KOPT-K1 (cell line): Measurements from ENCODE around the gene MAD2L2.
A peak's percentile ranks its signal among the peaks of the same experiment; 100 is the strongest.

Source experiments
- H3K27ac ChIP-seq: fragments of 200-600 bp; sonication (generic); 2 replicates; pipeline ENCODE4 v1.5.1; 2016; ENCODE audit warnings: antibody characterized with exemption, mild to moderate bottlenecking, low read depth, low read length; ENCODE audit not compliant: poor library complexity, severe bottlenecking
- H3K36me3 ChIP-seq: fragments of 200-600 bp; sonication (generic); 2 replicates; pipeline ENCODE4 v1.5.1; 2017; ENCODE audit warnings: antibody characterized with exemption, mild to moderate bottlenecking, low read length, moderate library complexity; ENCODE audit not compliant: insufficient read depth
- H3K9me3 ChIP-seq: fragments of 200-600 bp; sonication (generic); 2 replicates; pipeline ENCODE4 v1.5.1; 2017; ENCODE audit warnings: antibody characterized with exemption, low read length, mild to moderate bottlenecking; ENCODE audit not compliant: insufficient read depth, poor library complexity, severe bottlenecking

MAD2L2 gene

DNA sequence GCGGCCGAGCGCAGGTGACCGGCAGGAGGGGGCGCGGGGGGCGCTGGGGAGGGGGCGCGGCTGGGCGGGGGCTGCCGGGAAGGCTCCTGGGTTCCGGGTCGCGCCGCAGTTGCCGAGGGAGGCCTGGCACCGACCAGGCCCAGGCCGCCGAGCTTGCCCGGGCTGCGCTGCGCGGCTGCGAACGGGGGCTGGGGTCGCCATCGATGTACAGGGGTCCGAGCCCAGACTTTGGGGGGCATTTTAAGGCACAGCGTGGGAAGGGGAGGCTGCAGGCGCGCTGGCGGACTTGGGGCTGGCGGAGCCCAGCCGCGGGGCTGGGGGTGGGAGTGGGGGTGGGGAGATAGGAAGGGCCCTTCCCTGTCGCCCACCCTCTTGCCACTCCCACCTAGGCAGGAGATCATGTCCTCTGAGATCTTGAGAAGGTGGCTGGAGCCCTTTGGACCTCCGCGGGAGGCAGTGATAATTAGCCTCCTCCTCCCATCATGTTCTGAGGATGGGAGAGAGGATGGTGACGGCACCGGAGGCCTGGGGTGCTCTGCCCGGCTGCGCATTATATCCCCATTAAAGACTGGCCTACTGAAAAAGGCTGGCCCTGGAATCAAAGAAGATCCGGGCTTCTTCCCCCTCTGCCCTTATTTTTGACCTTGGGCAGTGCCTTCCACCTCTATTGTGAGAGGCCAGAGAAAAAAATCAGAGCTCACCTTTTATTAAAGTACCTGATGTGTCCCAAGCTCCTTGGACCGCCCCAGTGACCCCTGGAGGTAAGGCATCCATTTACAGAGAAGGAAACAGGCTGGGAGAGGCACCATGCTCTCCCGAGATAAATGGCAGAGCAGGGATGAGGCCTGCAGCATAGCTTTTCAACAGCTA, 25.8 kb downstream of the MAD2L2 start:
- no peaks in the 10 kb centered on the region for H3K9me3 ChIP-seq
- peak overlapping the region; percentile 39 for H3K27ac ChIP-seq
- H3K36me3 ChIP-seq: peaks cover 24% of the 10 kb centered on the region

DNA sequence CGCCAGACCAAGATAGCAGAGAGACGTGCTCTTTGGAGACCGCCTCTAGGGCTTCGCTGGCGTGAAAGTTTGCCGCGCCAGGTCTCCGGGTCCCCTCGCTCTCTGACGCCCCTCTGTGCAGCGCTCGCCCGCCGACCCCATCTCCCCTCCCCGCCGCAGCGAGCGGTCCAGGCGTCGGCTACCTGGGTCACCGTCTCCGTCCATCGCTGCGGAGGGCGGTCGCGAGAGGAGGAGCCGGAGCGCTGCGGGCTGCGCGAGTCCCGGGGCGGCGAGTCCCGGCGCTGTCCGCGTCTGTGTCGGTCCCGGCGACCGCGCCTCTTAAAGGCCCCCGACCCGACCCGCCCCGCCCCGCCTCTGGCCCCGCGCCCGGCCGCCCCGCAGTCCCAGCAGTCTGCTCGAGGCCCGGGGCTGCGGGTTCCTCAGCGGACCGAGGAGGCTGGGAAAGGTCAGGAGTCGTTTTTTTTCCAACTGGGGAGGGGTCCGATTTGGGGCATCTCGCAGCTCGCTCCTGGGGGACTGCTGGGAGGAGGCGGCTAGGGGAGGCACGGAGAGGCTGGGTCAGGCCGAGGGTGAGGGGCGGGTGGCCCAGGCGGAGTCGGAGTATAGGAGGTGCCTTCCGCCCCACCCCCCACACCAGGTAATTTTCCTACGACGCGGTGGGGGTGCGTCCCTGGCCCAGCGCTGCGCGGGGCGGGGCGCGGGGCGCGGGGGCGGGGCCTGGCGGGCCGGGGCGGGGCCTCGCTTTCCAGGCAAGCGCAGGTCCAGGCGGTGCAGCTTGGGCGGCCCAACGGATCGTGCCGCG, 26.6 kb downstream of the MAD2L2 start, which contains the start of the genes FBXO2 and FBXO44:
TSS of gene FBXO2 (minus strand) at position 293 of the 802 bp plus-strand sequence. CDS start at position 204, 89 bp downstream.
TSS of gene FBXO44 (plus strand) at position 741 of the 802 bp plus-strand sequence. CDS start 959 bp downstream, outside the sequence.
- Histone ChIP-seq H3K27ac (peak within 1 kb of the TSS; percentile 39), H3K36me3 (peaks cover 24% of the 10 kb centered on the region), H3K9me3 (no peaks in the 10 kb centered on the region)

DNA sequence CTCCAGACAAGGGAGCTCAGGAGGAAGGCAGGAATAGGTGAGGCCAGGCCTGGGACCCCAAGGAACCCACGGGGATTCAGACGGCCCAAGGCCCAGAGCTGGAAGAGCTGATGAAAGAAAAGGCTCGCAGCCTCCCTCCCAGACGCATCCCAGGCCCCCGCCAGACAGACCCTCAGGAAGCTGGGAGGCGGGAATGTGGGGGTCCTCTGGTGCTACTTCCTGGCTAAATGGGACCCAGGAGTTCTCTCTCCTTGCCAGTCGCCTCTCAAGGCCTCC, 27.1 kb downstream of the MAD2L2 start:
- Histone ChIP-seq H3K36me3 (peaks cover 21% of the 10 kb centered on the region), H3K9me3 (no peaks in the 10 kb centered on the region), H3K27ac (no peak overlapping the region)

- Histone ChIP-seq H3K36me3 (peaks cover 17% of the 10 kb centered on the region), H3K27ac (no peak overlapping the region), H3K9me3 (no peaks in the 10 kb centered on the region)
Observed at GRCh38 chr1:11653101-11653860, 27.7 kb downstream of the MAD2L2 start.

- no peak overlapping the region for H3K27ac ChIP-seq
- peaks cover 8% of the 10 kb centered on the region for H3K36me3 ChIP-seq
- H3K9me3 ChIP-seq: no peaks in the 10 kb centered on the region
Observed at GRCh38 chr1:11652203-11652780, 28.7 kb downstream of the MAD2L2 start.

GRCh38 chr1:11651017-11651416, 29.9 kb downstream of the MAD2L2 start:
- Histone ChIP-seq H3K27ac (no peak overlapping the region), H3K36me3 (no peaks in the 10 kb centered on the region), H3K9me3 (no peaks in the 10 kb centered on the region)

GRCh38 chr1:11650331-11650991, 30.5 kb downstream of the MAD2L2 start:
- Histone ChIP-seq H3K9me3 (no peaks in the 10 kb centered on the region), H3K27ac (no peak overlapping the region), H3K36me3 (no peaks in the 10 kb centered on the region)

DNA sequence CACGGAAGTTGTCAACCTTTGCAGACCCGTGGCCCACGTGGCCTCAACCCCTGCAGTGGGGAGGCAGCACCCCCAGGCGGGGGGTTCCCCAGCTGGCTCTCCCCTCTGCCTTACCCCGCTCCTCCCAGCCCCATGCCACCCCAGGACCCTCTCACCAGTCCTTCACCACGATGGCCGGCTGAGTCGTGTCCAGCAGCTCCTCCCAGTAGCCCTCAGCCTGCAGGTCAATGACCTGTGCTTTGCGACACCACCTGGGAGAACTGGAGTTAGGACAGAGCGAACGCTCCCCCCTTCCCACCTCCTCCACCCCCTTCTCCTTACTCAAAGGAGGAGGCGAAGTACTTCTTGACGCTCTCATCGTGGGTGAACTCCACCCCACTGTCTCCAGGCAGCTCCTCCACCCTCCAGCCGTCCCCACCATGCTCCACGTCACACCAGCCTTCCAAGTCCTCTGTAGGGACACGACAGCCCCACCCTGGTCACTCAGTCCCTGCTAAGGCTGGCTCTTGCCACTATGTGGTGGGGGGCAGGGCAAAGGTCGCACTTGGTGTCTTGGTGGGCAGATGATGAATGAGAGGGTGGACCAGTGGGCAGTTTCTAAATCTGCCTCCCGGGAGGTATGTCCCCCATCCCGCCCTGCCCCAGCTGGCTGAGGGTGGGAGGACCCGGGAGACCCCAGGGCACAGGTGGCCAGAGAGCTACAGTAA, 31.2 kb downstream of the MAD2L2 start:
- Histone ChIP-seq H3K9me3 (no peaks in the 10 kb centered on the region), H3K27ac (no peak overlapping the region), H3K36me3 (no peaks in the 10 kb centered on the region)

DNA sequence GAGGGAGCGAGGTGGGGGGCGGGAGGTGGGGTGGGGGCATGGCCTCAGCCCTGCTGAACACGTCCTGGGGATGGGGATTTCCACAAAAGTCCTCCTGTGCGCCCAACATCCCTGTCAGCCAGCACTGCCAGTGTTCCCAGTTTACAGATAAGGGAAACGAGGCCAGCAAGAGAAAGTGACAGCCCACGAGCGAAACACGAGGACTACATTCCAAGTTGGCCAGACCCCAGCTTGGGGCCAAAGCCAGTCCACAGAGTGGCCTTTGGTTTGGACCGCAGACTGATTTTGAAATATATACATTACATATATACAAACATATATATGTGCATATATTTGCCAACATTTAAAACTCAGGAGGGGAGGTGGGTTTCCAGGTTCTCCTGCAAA, 31.7 kb downstream of the MAD2L2 start:
- Histone ChIP-seq H3K36me3 (no peaks in the 10 kb centered on the region), H3K27ac (no peak overlapping the region), H3K9me3 (no peaks in the 10 kb centered on the region)

DNA sequence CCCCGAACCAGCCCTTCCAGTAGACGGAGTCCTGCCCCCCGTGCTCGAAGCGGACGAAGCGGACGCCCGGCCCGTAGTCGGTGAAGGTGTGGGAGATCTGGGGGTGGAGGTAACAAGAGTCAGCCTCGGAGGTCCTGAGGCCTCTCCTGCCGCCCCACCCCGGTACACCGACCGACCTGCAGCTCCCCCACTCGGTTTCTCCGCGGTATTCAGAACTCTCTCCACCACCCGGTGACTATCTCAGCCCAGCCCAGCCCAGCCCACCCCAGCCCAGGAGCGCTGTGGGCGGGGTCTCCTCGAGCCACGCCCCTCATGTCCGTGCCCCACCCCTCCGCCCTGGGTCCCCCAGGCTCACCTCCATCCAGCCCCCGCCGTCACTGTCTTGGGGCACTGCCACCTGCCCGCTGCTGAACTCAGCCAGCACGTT, 32.2 kb downstream of the MAD2L2 start:
- Histone ChIP-seq H3K27ac (no peak overlapping the region), H3K9me3 (no peaks in the 10 kb centered on the region), H3K36me3 (no peaks in the 10 kb centered on the region)

DNA sequence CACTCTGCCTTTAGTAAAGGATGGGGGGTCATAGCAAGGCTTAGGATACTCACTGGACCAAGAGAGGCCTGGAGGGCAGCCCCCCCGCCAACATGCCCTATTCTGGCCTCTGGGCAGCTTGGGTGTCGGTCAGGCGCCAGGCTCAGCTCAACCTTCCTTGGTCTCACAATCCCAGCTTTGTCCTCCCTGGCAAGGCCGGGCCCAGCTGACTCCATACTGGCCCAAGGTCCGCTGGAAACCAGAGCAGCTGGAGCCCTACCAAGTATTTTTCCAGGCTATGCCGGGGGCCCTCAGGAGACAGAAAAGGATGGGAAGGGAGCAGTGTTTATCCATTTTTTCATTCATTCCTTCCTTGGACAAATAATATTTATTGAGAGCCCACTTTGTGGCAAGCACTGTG, 32.9 kb downstream of the MAD2L2 start:
- H3K27ac ChIP-seq: no peak overlapping the region
- no peaks in the 10 kb centered on the region for H3K36me3 ChIP-seq
- H3K9me3 ChIP-seq: no peaks in the 10 kb centered on the region

DNA sequence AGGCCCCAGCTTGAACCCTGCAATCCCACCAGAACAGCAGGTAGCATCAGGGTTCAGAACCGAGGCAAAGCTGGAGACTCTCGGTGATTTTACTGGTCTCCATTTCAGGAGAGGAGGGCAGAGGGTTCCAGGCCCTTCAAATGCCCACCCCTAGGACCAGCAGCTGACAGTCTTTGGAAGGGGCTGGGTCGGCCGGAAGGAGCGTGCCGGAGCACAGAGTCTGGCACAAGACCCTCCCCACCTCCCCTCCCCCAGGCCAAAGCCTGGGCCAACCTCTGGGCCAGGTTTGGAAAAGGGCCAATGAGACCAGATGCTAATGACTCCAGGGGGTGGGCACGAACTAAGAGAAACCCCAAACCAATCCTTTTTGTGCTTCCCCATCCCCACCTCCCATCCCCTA, 33.6 kb downstream of the MAD2L2 start:
- Histone ChIP-seq H3K36me3 (no peaks in the 10 kb centered on the region), H3K9me3 (no peaks in the 10 kb centered on the region), H3K27ac (no peak overlapping the region)

- Histone ChIP-seq H3K36me3 (no peaks in the 10 kb centered on the region), H3K9me3 (no peaks in the 10 kb centered on the region), H3K27ac (no peak overlapping the region)
Observed at GRCh38 chr1:11646317-11646716, 34.6 kb downstream of the MAD2L2 start.
